Type B pancreatic cell (in vitro differentiated cells): Measurements from ENCODE around the gene CLIP3. TPM values are rescaled to one million over a fixed set of nuclear protein-coding genes. Genes with fewer than 3 reads are reported as not detected.

ENCODE experiments used
- DNase-seq: peaks from one replicate; pipeline ENCODE4 v3.0.0; 2021; ENCODE audit warnings: mixed read lengths; ENCODE audit not compliant: unreplicated experiment; ENCODE audit errors: extremely low spot score
- H3K27ac Mint-ChIP-seq: 2 replicates; pipeline ENCODE4 v1.8.0; 2021; ENCODE audit warnings: mild to moderate bottlenecking, mixed read lengths
- H3K27me3 Mint-ChIP-seq: 2 replicates; pipeline ENCODE4 v1.8.0; 2021; ENCODE audit warnings: mixed read lengths
- H3K36me3 Mint-ChIP-seq: 2 replicates; pipeline ENCODE4 v1.8.0; 2021; ENCODE audit warnings: mixed read lengths
- H3K4me1 Mint-ChIP-seq: one replicate; pipeline ENCODE4 v1.8.0; 2021; ENCODE audit warnings: mixed read lengths; ENCODE audit not compliant: unreplicated experiment
- H3K4me3 Mint-ChIP-seq: 2 replicates; pipeline ENCODE4 v1.8.0; 2021; ENCODE audit warnings: mild to moderate bottlenecking, mixed read lengths
- H3K9me3 Mint-ChIP-seq: 2 replicates; pipeline ENCODE4 v1.8.0; 2021; ENCODE audit warnings: mixed read lengths
- total RNA-seq: library from RNA; stranded (reverse); gene quantifications from 2 replicates; pipeline ENCODE4 v1.2.1, GENCODE V29; 2021; ENCODE audit warnings: low replicate concordance
- TF ChIP-seq, protein P1 (sequence below): fragments of 200-600 bp; sonication (generic); conservative IDR thresholded peaks from 2 replicates; pipeline ENCODE4 v1.5.0; 2021; ENCODE audit warnings: antibody characterized with exemption, mild to moderate bottlenecking

The CLIP3 gene
- total RNA-seq, 1 donor from 2014 or later: 51.1 TPM

DNA sequence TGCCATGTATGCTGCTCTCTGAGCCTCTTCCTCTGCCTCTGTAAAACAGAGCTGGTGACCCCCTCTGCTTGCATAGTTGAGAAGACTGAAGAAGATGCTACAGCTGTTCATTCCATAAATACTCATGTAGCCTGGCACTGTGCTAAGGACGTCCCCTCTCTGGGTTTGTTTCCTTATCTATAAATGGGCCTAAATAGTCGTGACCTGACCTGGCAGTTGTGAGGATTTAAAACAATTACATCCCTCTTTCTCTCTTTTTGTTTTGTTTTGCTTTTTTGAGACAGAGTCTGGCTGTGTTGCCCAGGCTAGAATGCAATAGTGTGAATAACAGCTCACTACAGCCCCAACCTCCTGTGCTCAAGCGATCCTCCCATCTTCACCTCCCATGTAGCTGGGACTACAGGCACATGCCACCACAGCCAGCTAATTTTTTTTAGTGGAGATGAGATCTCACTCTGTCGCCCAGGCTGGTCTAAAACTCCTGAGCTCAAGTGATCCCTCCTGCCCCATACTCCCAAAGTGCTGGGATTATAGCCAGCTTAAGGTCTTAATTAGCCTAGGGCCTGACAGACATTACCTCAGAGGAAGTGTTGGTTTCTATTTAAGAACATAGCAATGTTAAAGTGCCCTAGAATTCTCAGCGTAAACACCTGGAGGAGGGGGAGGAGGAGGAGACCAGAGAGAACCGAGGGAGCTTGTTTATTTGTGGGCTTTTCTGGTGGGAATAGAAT is 26.7 kb upstream of the CLIP3 start:
- H3K27ac Mint-ChIP-seq: no peak overlapping the region
- H3K4me3 Mint-ChIP-seq: no peak overlapping the region
- no peak for DNase-seq
- H3K9me3 Mint-ChIP-seq: no peaks in the 10 kb centered on the region
- TF ChIP-seq, protein P1, sequence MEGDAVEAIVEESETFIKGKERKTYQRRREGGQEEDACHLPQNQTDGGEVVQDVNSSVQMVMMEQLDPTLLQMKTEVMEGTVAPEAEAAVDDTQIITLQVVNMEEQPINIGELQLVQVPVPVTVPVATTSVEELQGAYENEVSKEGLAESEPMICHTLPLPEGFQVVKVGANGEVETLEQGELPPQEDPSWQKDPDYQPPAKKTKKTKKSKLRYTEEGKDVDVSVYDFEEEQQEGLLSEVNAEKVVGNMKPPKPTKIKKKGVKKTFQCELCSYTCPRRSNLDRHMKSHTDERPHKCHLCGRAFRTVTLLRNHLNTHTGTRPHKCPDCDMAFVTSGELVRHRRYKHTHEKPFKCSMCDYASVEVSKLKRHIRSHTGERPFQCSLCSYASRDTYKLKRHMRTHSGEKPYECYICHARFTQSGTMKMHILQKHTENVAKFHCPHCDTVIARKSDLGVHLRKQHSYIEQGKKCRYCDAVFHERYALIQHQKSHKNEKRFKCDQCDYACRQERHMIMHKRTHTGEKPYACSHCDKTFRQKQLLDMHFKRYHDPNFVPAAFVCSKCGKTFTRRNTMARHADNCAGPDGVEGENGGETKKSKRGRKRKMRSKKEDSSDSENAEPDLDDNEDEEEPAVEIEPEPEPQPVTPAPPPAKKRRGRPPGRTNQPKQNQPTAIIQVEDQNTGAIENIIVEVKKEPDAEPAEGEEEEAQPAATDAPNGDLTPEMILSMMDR: no peak
- no peaks in the 10 kb centered on the region for H3K27me3 Mint-ChIP-seq
- H3K4me1 Mint-ChIP-seq: peaks cover 5% of the 10 kb centered on the region
- H3K36me3 Mint-ChIP-seq: no peaks in the 10 kb centered on the region

DNA sequence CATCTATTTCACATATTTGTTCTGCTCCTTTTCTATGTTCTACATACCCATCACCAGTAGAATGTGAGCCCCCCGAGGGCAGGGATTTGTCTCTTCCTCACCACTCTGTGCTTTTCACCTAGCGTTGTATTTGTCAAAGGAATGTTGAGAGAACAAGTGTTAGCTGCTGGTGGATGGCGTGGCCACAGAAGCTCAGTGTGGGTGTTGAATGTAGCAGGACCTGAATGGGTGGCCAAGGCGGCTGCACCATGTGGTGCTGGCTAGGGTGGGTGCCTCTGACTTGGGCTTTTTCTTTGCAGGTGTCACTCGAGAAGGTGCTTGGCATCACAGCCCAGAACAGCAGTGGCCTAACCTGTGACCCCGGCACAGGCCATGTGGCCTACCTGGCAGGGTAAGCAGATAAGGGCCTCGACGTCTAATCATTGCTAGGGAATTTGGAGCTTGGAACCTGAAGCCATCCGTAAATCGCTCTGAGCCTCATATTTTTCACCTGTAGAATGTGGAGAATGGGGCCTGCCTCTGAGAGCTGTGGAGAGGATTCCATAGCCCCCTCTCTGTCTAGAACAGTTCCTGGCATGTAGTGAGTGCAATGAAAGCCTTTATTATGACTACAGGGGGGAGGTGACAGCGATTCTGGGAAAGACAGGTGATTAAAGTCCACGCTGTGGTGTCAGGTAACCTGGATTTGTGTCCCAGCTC is 26.0 kb upstream of the CLIP3 start:
- Mint-ChIP-seq H3K36me3 (no peaks in the 10 kb centered on the region), H3K27me3 (no peaks in the 10 kb centered on the region), H3K4me1 (peaks cover 8% of the 10 kb centered on the region), H3K9me3 (no peaks in the 10 kb centered on the region), H3K4me3 (peak overlapping the region; percentile 9), H3K27ac (no peak overlapping the region)
- no peak for DNase-seq
- TF ChIP-seq, protein P1: no peak

DNA sequence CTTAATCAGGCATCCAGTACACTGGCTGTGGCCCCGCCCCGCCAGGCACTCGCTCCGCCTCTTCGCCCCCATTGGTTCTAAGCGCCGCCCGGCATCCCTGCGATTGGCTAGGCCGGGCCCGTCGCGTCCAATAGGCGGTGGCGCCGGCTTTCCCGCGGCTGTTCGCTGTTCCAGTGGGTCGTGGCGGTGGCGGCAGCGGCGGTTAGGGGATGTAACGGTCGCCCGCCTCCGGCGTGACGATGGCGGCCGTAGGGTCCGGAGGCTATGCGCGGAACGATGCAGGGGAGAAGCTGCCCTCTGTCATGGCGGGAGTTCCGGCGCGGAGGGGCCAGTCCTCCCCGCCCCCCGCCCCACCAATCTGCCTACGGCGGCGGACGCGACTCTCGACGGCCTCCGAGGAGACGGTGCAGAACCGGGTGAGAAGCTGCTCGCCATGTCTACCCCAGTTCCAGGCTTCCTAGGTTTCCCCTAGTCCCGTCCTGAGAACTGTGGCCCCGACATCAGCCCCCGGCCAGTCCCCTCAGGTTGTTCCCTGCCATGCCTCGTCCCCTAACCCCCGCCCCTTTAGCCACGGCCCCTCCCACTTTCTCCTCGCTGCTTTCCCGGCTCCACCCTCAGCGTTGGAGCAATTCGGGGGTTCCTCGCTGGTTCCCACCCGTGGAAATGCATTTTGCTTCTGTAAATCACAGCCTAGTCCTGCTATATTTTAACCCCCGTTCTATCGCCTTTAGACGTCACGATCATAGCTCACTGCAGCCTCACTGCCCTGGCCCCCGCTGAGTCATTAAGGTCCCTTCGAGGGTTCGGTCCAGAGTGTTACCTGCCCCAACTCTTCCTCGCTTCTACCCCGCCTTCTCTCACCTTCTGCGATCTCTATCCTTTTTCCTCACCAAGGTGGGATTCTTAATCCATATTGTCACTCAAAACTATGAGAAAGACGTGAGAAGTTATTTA is 22.3 kb upstream of the CLIP3 start, which contains the start of gene WDR62:
Gene WDR62 (plus strand): TSS at position 165 of the 954 bp plus-strand sequence. CDS start 75 bp downstream, at position 240.
- TF ChIP-seq, protein P1: peak; percentile 0
- peak; percentile 95 for DNase-seq
- Mint-ChIP-seq H3K27me3 (no peaks in the 10 kb centered on the region), H3K27ac (peak within 1 kb of the TSS; percentile 98), H3K4me1 (peaks cover 10% of the 10 kb centered on the region), H3K9me3 (no peaks in the 10 kb centered on the region), H3K4me3 (peak within 1 kb of the TSS; percentile 100), H3K36me3 (no peaks in the 10 kb centered on the region)

DNA sequence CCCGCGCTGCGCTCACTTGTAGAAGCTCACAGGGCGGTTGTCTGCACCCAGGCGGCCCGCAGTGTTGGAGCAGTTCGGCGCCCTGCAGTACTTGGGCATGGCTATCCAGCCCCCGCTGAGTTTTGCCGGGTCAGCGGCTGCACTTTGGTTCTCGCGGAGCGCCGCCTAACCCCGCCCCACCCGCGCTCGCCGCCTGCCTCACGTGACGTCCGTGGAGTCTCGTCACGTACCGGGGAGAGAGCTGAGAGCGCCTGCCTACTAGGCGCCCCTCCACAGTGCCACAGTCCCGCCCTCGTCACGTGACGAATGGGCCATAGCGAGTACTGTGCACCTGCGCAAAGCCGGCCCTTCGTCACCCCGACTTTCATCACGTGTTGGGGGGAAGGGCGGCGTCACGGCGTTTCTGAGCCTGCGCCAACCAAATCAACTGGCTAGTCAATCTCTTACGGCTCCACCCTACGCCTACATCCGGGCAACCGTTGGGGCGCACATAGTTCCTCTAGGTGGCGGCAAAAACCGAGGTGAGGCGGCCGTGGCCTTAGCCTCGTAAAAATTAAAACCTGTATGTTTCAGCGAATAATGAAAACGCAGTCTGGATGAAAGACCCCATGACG is 21.6 kb upstream of the CLIP3 start, which contains the start of gene THAP8:
Gene THAP8 (minus strand): TSS at position 167 of the 614 bp plus-strand sequence. CDS start 68 bp downstream, at position 99.
- H3K27ac Mint-ChIP-seq: peak within 1 kb of the TSS; percentile 98
- peaks cover 10% of the 10 kb centered on the region for H3K4me1 Mint-ChIP-seq
- H3K27me3 Mint-ChIP-seq: no peaks in the 10 kb centered on the region

More for the DNA sequence above, 21.6 kb upstream of the CLIP3 start, which contains the start of gene THAP8:
- Mint-ChIP-seq H3K9me3 (no peaks in the 10 kb centered on the region), H3K36me3 (no peaks in the 10 kb centered on the region), H3K4me3 (peak within 1 kb of the TSS; percentile 100)
- TF ChIP-seq, protein P1: peak; percentile 68
- peak; percentile 99 for DNase-seq
